HepG2 (cell line): ENCODE results near the gene TMBIM4. TPM values are rescaled to one million over a fixed set of nuclear protein-coding genes. Genes with fewer than 3 reads are reported as not detected.

Experiments
- ATAC-seq: fragments of 200-7000 bp; cut with Tn5 transposase; 3 replicates; pipeline ENCODE4 v1.9.1; 2020; ENCODE audit warnings: mild to moderate bottlenecking, moderate library complexity
- BruUV-seq: library from RNA; stranded (reverse); fragments of 400-500 nt; replicated peaks from 2 replicates; lab custom pipeline; 2021; lab: Mats Ljungman, UMichigan
- CTCF ChIA-PET: fragments of 300-600 bp; formaldehyde crosslinking; extraction: SDS; loops from one replicate; lab custom pipeline; 2021; ENCODE audit warnings: low total read pairs, inconsistent platforms, low intra/inter-chr PET ratio; lab: Yijun Ruan, JAX
- POLR2A ChIA-PET: fragments of 350-600 bp; sonication (Branson Sonifier 250); formaldehyde crosslinking; loops from one replicate; lab custom pipeline; 2020; ENCODE audit warnings: antibody characterized with exemption, inconsistent platforms; lab: Yijun Ruan, JAX
- DNase-seq: peaks from one replicate; pipeline ENCODE4 v3.0.0-alpha.2; 2015; ENCODE audit warnings: low spot score
- FAIRE-seq: peaks from 3 replicates; lab custom pipeline; 2011; peaks lifted over from hg19 to GRCh38; lab: Jason Lieb, UNC
- H2AFZ ChIP-seq: one replicate; pipeline ENCODE4 v1.6.1; 2011; ENCODE audit warnings: low read length, inconsistent platforms
- H3K27ac ChIP-seq: fragments of 300-600 bp; 3 replicates; pipeline ENCODE4 v1.8.0; 2011; ENCODE audit warnings: mixed run types, mild to moderate bottlenecking, mixed read lengths, low read length, inconsistent platforms; ENCODE audit not compliant: insufficient read depth; ENCODE audit errors: extremely low read length
- H3K27me3 ChIP-seq, 2 experiments: fragments of 200-600 bp in 1 of 2; 2 replicates in 1 of 2; 3 replicates in 1 of 2; pipeline versions ENCODE4 v1.6.0 to v1.8.0; 2011; ENCODE audit warnings: low read length in 2 of 2, mild to moderate bottlenecking in 2 of 2, moderate library complexity in 2 of 2, inconsistent platforms in 1 of 2; ENCODE audit not compliant: insufficient read depth in 2 of 2, control insufficient read depth in 1 of 2
- H3K36me3 ChIP-seq, 2 experiments: fragments of 200-600 bp in 1 of 2; replicated peaks in 1 of 2; 2 replicates in 1 of 2; 3 replicates in 1 of 2; pipeline versions ENCODE4 v1.5.1 to v1.8.0; 2011; ENCODE audit warnings: low read length in 2 of 2, inconsistent platforms in 1 of 2; ENCODE audit not compliant: insufficient read depth in 2 of 2, control insufficient read depth in 1 of 2
- H3K4me1 ChIP-seq: 2 replicates; pipeline ENCODE4 v1.5.1; 2012; ENCODE audit warnings: low read length, inconsistent platforms; ENCODE audit not compliant: insufficient read depth
- H3K4me2 ChIP-seq: 2 replicates; pipeline ENCODE4 v1.6.0; 2011; ENCODE audit warnings: low read depth, low read length, inconsistent platforms
- H3K4me3 ChIP-seq, 3 experiments: fragments of 200-600 bp in 1 of 3; sonication (generic), shearing (Covaris generic) in 1 of 3; replicated peaks in 1 of 3; 2 replicates each; pipeline ENCODE4 v1.5.1; 2011 to 2016; ENCODE audit warnings: low read length in 3 of 3, inconsistent platforms in 2 of 3, low read depth in 2 of 3, mild to moderate bottlenecking in 2 of 3, control low read depth in 1 of 3, mixed read lengths in 1 of 3; ENCODE audit not compliant: insufficient read depth in 1 of 3
- H3K79me2 ChIP-seq: one replicate; pipeline ENCODE4 v1.6.1; 2011; ENCODE audit warnings: low read length, inconsistent platforms; ENCODE audit not compliant: insufficient read depth
- H3K9ac ChIP-seq: 2 replicates; pipeline ENCODE4 v1.6.0; 2011; ENCODE audit warnings: mild to moderate bottlenecking, low read depth, low read length, inconsistent platforms; ENCODE audit not compliant: insufficient read depth
- H3K9me3 ChIP-seq: 2 replicates; pipeline ENCODE4 v1.5.1; 2012; ENCODE audit warnings: mild to moderate bottlenecking, low read length
- H4K20me1 ChIP-seq: 2 replicates; pipeline ENCODE4 v1.6.0; 2011; ENCODE audit warnings: inconsistent platforms, mild to moderate bottlenecking, low read length, moderate library complexity; ENCODE audit not compliant: insufficient read depth
- AHR ChIP-seq: IDR thresholded peaks from 2 replicates; pipeline ENCODE4 v1.6.1; 2018; ENCODE audit warnings: missing genetic modification reagents, missing compliant biosample characterization
- AKAP8 ChIP-seq: sonication (generic); formaldehyde crosslinking; IDR thresholded peaks from 2 replicates; pipeline ENCODE4 v1.5.1; 2020; ENCODE audit warnings: mild to moderate bottlenecking, missing genetic modification reagents
- ELF4 ChIP-seq: sonication (generic); formaldehyde crosslinking; IDR thresholded peaks from 2 replicates; pipeline ENCODE4 v1.5.0; 2020; ENCODE audit warnings: missing genetic modification reagents, mild to moderate bottlenecking, moderate library complexity, borderline replicate concordance
- GABPA ChIP-seq, 2 experiments: IDR thresholded peaks; 2 replicates each; pipeline ENCODE4 v1.6.1; 2011 to 2016; ENCODE audit warnings: low read depth in 2 of 2, low read length in 1 of 2, missing biosample characterization in 1 of 2, missing genetic modification characterization in 1 of 2
- IRF1 ChIP-seq: sonication (generic); formaldehyde crosslinking; IDR thresholded peaks from 2 replicates; pipeline ENCODE4 v1.4.0; 2020; ENCODE audit warnings: low read depth, mild to moderate bottlenecking, missing genetic modification reagents
- KAT7 ChIP-seq: IDR thresholded peaks from 2 replicates; pipeline ENCODE4 v1.6.1; 2018; ENCODE audit warnings: borderline replicate concordance, missing compliant biosample characterization
- KDM5B ChIP-seq: sonication (generic); formaldehyde crosslinking; IDR thresholded peaks from 2 replicates; pipeline ENCODE4 v1.4.0; 2020; ENCODE audit warnings: missing genetic modification reagents, mild to moderate bottlenecking, borderline replicate concordance
- NCOA1 ChIP-seq: sonication (generic); formaldehyde crosslinking; IDR thresholded peaks from 2 replicates; pipeline ENCODE4 v1.9.0; 2021; ENCODE audit warnings: missing genetic modification reagents
- TCF12 ChIP-seq, 2 experiments: fragments of 450-650 bp in 1 of 2; sonication (generic) in 1 of 2; formaldehyde crosslinking in 1 of 2; IDR thresholded peaks; 2 replicates each; pipeline versions ENCODE4 v1.6.1 to v1.8.0; 2017 to 2022; ENCODE audit warnings: antibody characterized with exemption in 1 of 2, mild to moderate bottlenecking in 1 of 2, missing genetic modification reagents in 1 of 2, moderate library complexity in 1 of 2
- TEAD2 ChIP-seq: sonication (generic); formaldehyde crosslinking; IDR thresholded peaks from 2 replicates; pipeline ENCODE4 v1.9.0; 2021; ENCODE audit warnings: missing genetic modification reagents
- TMF1 ChIP-seq: sonication (generic); formaldehyde crosslinking; IDR thresholded peaks from 2 replicates; pipeline ENCODE4 v1.8.1; 2022; ENCODE audit warnings: low read depth, missing genetic modification reagents
- ZBTB3 ChIP-seq: sonication (generic); formaldehyde crosslinking; IDR thresholded peaks from 2 replicates; pipeline ENCODE4 v1.4.0; 2020; ENCODE audit warnings: low read depth, mild to moderate bottlenecking, moderate library complexity, missing genetic modification reagents, borderline replicate concordance
- ZNF280D ChIP-seq: sonication (generic); formaldehyde crosslinking; IDR thresholded peaks from 2 replicates; pipeline ENCODE4 v1.5.1; 2020; ENCODE audit warnings: mild to moderate bottlenecking, missing genetic modification reagents
- ZNF281 ChIP-seq: sonication (generic); formaldehyde crosslinking; IDR thresholded peaks from 2 replicates; pipeline ENCODE4 v1.4.0; 2020; ENCODE audit warnings: missing genetic modification reagents, borderline replicate concordance
- ZNF510 ChIP-seq: sonication (generic); formaldehyde crosslinking; IDR thresholded peaks from 2 replicates; pipeline ENCODE4 v1.4.0; 2020; ENCODE audit warnings: low read depth, mild to moderate bottlenecking, missing genetic modification reagents
- ZNF550 ChIP-seq: sonication (generic); formaldehyde crosslinking; IDR thresholded peaks from 2 replicates; pipeline ENCODE4 v1.4.0; 2020; ENCODE audit warnings: mild to moderate bottlenecking, missing genetic modification reagents, borderline replicate concordance
- ZNF768 ChIP-seq: sonication (generic); formaldehyde crosslinking; IDR thresholded peaks from 2 replicates; pipeline ENCODE4 v1.4.0; 2020; ENCODE audit warnings: missing genetic modification reagents
- ZNF773 ChIP-seq: sonication (generic); formaldehyde crosslinking; IDR thresholded peaks from 2 replicates; pipeline ENCODE4 v1.4.0; 2020; ENCODE audit warnings: missing genetic modification reagents, borderline replicate concordance
- WGBS: methylation state at CpG from one replicate; pipeline ENCODE4 v1.1.6; 2017; ENCODE audit warnings: low lambda C conversion rate; 5-methylcytosine and 5-hydroxymethylcytosine counted together
- in situ Hi-C: cut with HindIII; loops from 2 replicates; pipeline ENCODE4 v1.10.0; 2017; ENCODE audit warnings: low pct_unique_long_range_greater_than_20kb; ENCODE audit not compliant: extremely low pct_ligation_motif_present
- intact Hi-C: fragments of 100-400 bp; cut with micrococcal nuclease; formaldehyde crosslinking; loops from one replicate; pipeline ENCODE4 v1.10.0; 2022; ENCODE audit not compliant: unreplicated experiment
- polyA plus RNA-seq, 8 experiments: library from polyadenylated mRNA; depleted of rRNA in 3 of 8; stranded (reverse) in 7 of 8; unstranded in 1 of 8; fragments of >200 nt; fragmentation: Illumina TruSeq in 4 of 8; extraction: Trizol in 4 of 8; gene quantifications; 2 replicates each; pipeline versions ENCODE4 v1.2.1 to v1.2.3, GENCODE V29; 2011 to 2016; ENCODE audit warnings: low read depth in 4 of 8, missing spikeins in 1 of 8, mixed read lengths in 1 of 8; ENCODE audit not compliant: insufficient read depth in 1 of 8
- total RNA-seq, 5 experiments: library from RNA; depleted of rRNA; stranded (reverse); fragments of >200 nt; fragmentation: Illumina TruSeq; extraction: Trizol; gene quantifications; 2 replicates each; pipeline ENCODE4 v1.2.3, GENCODE V29; 2016; ENCODE audit warnings: low read depth in 1 of 5

Gene TMBIM4
- total and polyA plus RNA-seq, 2 of the 13 experiments (the other 11 are each of a cell fraction or from before 2014, with no cell fraction given), result 60.5 to 67.7 TPM

GRCh38 chr12:66162701-66163100, 7.1 kb downstream of the TMBIM4 start (continued):
- TF ChIP-seq ZBTB3 (CRISPR knock-in tag), result no peak
- TF ChIP-seq GABPA (IDR thresholded peaks at IDR 0.05; ENCODE audit: low read depth, low read length), result no peak
- no peak for TF ChIP-seq GABPA (CRISPR knock-in tag; IDR thresholded peaks at IDR 0.05; ENCODE audit: low read depth)
- TF ChIP-seq TEAD2 (CRISPR knock-in tag), result no peak
- TF ChIP-seq KAT7 (CRISPR knock-in tag), result no peak

DNA sequence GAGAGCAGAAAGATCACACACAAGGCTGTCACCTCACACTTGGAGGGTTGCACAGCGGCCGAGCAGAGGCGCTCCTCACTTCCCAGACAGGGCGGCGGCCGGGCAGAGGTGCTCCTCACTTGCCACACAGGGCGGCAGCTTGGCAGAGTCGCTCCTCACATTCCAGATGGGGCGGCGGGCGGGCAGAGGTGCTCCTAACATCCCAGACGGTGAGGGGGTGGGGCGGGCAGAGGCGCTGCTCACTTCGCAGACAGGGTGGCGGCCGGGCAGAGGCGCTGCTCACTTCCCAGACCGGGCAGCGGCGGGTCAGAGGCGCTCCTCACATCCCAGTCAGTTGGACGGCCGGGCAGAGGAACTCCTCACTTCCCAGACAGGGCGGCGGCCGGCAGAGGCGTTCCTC, 9.1 kb downstream of the TMBIM4 start:
- no peaks in the 10 kb centered on the region for H3K27me3 ChIP-seq
- no peak overlapping the region for H2AFZ ChIP-seq
- no peaks in the 10 kb centered on the region for H3K36me3 ChIP-seq
- no peaks in the 10 kb centered on the region for H4K20me1 ChIP-seq
- H3K4me1 ChIP-seq, result no peaks in the 10 kb centered on the region
- ATAC-seq (no peak), DNase-seq (no peak), FAIRE-seq (no peak)
- BruUV-seq, result no TSS peak
- intact Hi-C loops (no loop called here), in situ Hi-C loops (no loop called here)
- H3K79me2 ChIP-seq, result peaks cover 19% of the 10 kb centered on the region
- H3K4me3 ChIP-seq, result no peak overlapping the region
- no peak overlapping the region for H3K4me2 ChIP-seq
- CTCF ChIA-PET, result no interaction called here
- POLR2A ChIA-PET, result no interaction called here
- no peak overlapping the region for H3K9ac ChIP-seq
- peaks cover 10% of the 10 kb centered on the region for H3K9me3 ChIP-seq
- H3K27ac ChIP-seq, result no peak overlapping the region
- 95% methylated on average over 17 of the region's 28 CpGs for WGBS
- no peak for TF ChIP-seq ZNF550 (CRISPR knock-in tag)
- no peak for TF ChIP-seq TCF12 (IDR thresholded peaks at IDR 0.05)
- TF ChIP-seq TCF12 (CRISPR knock-in tag; IDR thresholded peaks at IDR 0.05), result no peak
- no peak for TF ChIP-seq ELF4
- TF ChIP-seq TMF1 (CRISPR knock-in tag), result no peak
- TF ChIP-seq ZNF773, result no peak
- no peak for TF ChIP-seq AHR
- no peak for TF ChIP-seq ZNF510 (CRISPR knock-in tag)
- TF ChIP-seq IRF1 (CRISPR knock-in tag), result no peak
- TF ChIP-seq KDM5B (CRISPR knock-in tag), result no peak
- no peak for TF ChIP-seq NCOA1 (CRISPR knock-in tag)
- TF ChIP-seq ZNF280D (CRISPR knock-in tag), result no peak
- no peak for TF ChIP-seq ZNF768 (CRISPR knock-in tag)
- TF ChIP-seq ZNF281, result no peak
- no peak for TF ChIP-seq AKAP8
